Prostate gland (tissue), 1 donor: ENCODE data around the gene C9orf50.

Source experiments
- POLR2A ChIP-seq: fragments of 450-650 bp; IDR thresholded peaks from one replicate; pipeline ENCODE4 v1.6.1; 2016; ENCODE audit warnings: antibody characterized with exemption, mild to moderate bottlenecking
- POLR2AphosphoS5 ChIP-seq: sonication (generic); formaldehyde crosslinking; IDR thresholded peaks from one replicate; pipeline ENCODE4 v1.6.1; 2017; ENCODE audit warnings: antibody characterized with exemption

GRCh38 chr9:129586685-129587084, 34.2 kb downstream of the C9orf50 start:
- TF ChIP-seq POLR2AphosphoS5: no peak
- no peak for TF ChIP-seq POLR2A
